Measurements from ENCODE around the gene SEMA6D.

Gene SEMA6D

DNA sequence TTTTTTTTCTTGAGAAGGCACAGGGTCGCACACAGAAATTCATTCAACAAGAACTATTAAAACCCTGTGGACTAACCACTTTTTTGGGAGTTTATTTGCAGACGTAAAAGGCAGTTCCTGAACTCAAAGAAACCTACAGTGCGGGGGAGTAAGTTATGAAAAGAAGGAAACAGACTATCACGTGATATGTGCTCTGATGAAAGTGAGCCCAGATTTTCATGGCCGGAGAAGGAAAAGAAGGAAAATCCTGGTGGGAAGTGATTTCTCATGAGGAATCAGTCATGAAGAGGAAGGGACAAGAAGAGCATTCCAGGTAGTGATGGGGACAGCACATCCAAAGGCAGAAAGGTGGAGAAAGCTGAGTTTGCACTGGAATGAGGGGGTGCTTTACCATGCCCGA lies 26.1 kb downstream of the SEMA6D start:
- in situ Hi-C loops (cut with MboI; ENCODE audit: low sequenced_read_pairs) = no loop called here

DNA sequence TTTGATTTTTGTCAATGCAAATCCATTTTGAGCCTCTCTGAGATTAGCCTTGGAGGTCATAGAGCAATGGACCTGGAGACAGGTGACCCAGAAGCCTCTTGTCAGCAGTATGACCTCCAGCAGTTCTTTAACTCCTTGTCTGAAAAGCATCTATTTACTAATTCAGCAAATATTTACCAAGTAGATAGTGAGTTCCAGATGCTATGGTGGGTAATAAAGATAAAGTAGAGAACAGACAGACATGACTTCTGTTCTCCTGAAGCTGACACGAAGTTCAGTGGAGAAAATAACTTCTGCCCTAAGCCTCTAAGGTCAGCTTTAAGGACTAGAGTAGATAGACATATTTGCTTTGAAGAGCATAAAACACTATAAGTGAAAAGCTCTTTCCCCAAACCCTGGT lies 26.6 kb downstream of the SEMA6D start:
- in situ Hi-C loops (cut with MboI; ENCODE audit: low sequenced_read_pairs) = no loop called here

GRCh38 chr15:47744496-47744895 lies 27.2 kb downstream of the SEMA6D start:
- in situ Hi-C loops (cut with MboI; ENCODE audit: low sequenced_read_pairs) = no loop called here

- in situ Hi-C loops (cut with MboI; ENCODE audit: low sequenced_read_pairs) = no loop called here
Observed at GRCh38 chr15:47744973-47745372, 27.7 kb downstream of the SEMA6D start.

GRCh38 chr15:47746516-47746915 lies 29.2 kb downstream of the SEMA6D start:
- in situ Hi-C loops (cut with MboI; ENCODE audit: low sequenced_read_pairs) = no loop called here

- in situ Hi-C loops (cut with MboI; ENCODE audit: low sequenced_read_pairs) = no loop called here
Observed at GRCh38 chr15:47750030-47750739, 32.9 kb downstream of the SEMA6D start.

DNA sequence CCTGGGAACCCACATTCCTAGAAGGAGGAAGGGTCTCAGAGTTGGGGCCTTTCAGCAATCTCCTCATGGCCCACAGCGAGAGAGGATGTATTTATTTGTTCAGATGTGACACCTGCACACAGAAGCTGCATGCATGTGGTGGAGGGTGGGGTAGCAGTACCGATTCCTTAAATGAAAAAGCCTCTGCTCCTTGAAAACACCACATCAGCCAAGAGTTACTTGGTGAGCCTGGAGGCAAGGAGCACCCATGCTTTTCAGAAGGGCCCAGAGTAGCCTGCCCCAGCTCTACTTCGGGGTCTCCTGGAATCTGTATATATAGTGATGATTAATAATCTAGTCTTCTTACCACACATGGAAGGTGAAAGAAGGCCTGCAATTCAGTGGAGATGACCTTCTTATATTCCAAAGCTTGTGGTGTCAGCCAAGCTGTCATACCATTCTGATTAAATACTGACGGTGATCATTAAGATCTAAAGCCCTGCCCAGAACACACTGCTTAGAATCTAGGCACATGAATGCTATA lies 33.5 kb downstream of the SEMA6D start:
- in situ Hi-C loops (cut with MboI; ENCODE audit: low sequenced_read_pairs) = no loop called here

- in situ Hi-C loops (cut with MboI; ENCODE audit: low sequenced_read_pairs) = no loop called here
Observed at GRCh38 chr15:47753591-47753990, 36.3 kb downstream of the SEMA6D start.

DNA sequence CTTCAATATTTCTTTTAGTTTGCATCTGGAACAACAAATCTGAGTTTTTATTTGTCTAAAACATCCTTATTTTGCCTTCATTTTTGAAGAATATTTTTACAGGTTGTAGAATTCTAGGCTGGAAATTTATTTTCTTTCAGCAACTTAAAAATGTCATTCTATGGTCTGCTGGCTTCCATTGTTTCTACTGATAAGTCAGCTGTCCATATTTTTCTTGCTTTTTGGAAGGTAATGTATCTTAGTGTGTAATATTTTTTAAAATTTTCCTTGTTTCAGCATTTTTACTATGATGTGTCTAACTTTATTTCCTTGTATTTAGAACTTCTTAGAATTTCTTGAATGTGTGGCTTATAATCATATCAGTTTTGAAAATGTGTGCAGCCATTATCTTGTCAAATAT lies 37.0 kb downstream of the SEMA6D start:
- in situ Hi-C loops (cut with MboI; ENCODE audit: low sequenced_read_pairs) = no loop called here

DNA sequence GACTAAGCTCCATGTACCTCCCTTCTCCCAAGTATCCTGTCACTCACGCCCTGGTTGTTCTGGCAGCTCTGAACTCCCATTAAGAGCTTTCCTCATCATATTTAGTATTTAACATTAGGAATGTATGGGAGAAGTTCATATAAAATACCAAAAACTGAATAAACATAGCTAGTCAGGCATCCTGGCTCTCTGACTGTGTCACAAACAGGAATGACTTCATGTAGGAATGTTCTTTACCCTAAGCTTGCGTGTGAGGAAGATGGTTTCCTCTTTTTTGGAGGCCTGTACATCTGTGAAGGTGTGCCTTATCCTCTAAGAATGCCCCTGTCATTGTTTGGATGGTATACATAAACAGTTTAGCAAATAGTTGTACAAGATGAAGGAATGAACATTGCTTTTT lies 38.6 kb downstream of the SEMA6D start:
- in situ Hi-C loops (cut with MboI; ENCODE audit: low sequenced_read_pairs) = no loop called here

DNA sequence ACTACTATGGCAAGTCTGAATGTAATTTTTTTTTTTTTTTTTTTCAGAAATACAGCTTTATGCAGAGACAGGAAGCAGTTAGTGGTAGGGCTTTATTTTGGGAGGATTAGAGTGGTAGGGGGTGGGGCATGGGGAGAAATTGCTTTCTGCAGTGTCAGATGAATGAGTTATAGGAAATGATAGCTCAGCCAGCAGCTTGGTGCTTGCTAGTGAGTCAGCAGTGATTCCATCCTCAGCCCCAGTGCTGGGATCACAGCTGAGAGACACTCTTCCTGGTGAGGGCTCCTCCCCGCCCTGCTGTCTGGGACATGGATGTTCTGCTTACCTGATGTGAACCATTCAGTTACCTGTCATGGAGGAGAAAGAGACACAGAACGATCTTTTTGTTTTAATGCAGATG lies 39.6 kb downstream of the SEMA6D start:
- in situ Hi-C loops (cut with MboI; ENCODE audit: low sequenced_read_pairs) = no loop called here

GRCh38 chr15:47757331-47757730 lies 40.0 kb downstream of the SEMA6D start:
- in situ Hi-C loops (cut with MboI; ENCODE audit: low sequenced_read_pairs) = no loop called here

GRCh38 chr15:47762621-47763020 lies 45.3 kb downstream of the SEMA6D start:
- in situ Hi-C loops (cut with MboI; ENCODE audit: low sequenced_read_pairs) = no loop called here

- in situ Hi-C loops (cut with MboI; ENCODE audit: low sequenced_read_pairs) = no loop called here
Observed at GRCh38 chr15:47764666-47765065, 47.4 kb downstream of the SEMA6D start.

GRCh38 chr15:47766406-47766805 lies 49.1 kb downstream of the SEMA6D start:
- in situ Hi-C loops (cut with MboI; ENCODE audit: low sequenced_read_pairs) = no loop called here

- in situ Hi-C loops (cut with MboI; ENCODE audit: low sequenced_read_pairs) = no loop called here
Observed at GRCh38 chr15:47767035-47767434, 49.7 kb downstream of the SEMA6D start.

DNA sequence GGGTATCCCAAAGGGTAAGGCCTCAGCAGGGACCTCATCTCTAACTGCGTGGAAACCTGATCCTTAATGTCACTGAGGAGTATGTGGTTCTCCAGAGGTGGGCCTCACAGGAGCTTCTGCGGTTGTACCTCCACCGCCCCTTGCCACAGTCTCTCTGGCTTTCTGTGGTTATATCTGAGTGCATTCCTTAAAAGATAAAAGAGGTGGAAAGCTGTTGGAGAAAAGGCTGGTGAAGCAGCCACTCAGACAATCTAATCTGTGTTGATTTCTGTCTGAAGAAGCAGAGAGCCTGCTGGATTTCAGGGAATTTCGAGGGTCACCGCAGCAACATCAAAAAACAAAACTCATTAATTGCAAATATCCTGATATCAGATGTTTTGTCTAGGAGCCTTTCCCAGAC lies 51.4 kb downstream of the SEMA6D start:
- in situ Hi-C loops (cut with MboI; ENCODE audit: low sequenced_read_pairs) = no loop called here

DNA sequence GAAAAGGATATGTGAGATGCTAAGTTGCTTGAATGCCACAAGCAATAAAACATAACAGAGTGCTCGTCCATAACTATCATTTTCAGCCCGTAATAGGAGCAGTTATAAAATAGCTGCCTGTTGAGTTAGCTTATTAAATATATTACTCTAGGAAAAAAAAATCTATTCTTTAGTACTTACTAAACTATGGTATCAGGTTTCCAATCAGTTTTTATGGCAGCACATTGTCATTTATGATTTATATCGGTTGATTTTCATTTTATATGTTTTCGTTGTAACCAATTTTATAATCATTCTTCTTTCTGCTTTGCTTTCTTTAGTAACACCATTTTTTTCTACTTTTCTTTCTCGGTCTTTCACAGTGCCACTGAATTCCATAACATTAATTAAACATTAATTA lies 51.9 kb downstream of the SEMA6D start:
- in situ Hi-C loops (cut with MboI; ENCODE audit: low sequenced_read_pairs) = no loop called here

DNA sequence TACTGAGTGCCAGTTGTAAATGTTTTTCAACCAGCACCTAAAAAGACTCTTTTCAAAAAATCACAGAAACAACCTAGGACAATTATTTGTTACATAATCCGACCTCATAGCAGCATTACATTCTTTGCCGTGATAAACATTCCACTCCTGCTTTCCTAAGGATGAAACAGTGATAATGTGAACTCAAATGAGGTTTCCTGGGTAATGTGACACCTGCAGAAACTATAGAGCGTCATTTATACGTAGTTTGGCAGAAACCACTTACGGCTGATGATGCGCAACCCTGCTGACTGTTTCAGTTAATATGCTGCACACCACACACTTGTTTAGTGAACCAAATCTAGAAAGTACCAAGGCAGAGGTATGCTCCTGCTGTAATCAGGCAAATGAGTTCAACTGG lies 55.8 kb downstream of the SEMA6D start:
- in situ Hi-C loops (cut with MboI; ENCODE audit: low sequenced_read_pairs) = no loop called here

DNA sequence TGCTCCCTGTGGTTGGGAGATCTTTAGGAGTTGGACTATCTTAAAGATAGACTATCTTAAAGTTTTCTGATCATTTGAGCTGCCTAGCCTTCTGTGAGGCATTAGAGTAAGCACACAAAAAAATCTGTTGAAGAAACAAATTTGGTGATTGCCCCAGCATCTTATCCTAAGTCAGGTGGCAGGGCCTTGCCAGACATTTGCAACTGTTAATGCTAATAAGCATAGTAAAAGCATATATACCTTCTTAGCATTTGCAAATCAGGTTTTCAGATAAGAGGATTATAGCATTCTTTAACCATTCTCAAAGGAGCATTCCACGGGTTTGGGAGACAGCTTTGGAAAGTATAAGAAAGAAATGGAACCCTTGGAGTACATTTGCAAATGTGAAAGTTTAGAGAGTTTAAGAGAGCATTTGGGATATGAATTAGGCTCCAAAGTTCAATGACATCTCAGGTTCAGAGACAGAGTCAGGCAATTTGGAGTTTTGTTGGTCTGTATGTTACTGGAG lies 61.0 kb downstream of the SEMA6D start:
- in situ Hi-C loops (cut with MboI; ENCODE audit: low sequenced_read_pairs) = no loop called here

- in situ Hi-C loops (cut with MboI; ENCODE audit: low sequenced_read_pairs) = no loop called here
Observed at GRCh38 chr15:47780971-47781370, 63.7 kb downstream of the SEMA6D start.

- in situ Hi-C loops (cut with MboI; ENCODE audit: low sequenced_read_pairs) = no loop called here
Observed at GRCh38 chr15:47781527-47781926, 64.2 kb downstream of the SEMA6D start.

GRCh38 chr15:47784820-47785219 lies 67.5 kb downstream of the SEMA6D start:
- in situ Hi-C loops (cut with MboI; ENCODE audit: low sequenced_read_pairs) = no loop called here

All from HL-60/S4 treated with retinoic acid at 250 ng/mL for 4 days and 3 days (cell line).